ENCODE data around the gene TSPAN9.
"Not testable (repeated sequence)": the region's sequence is repeated elsewhere in the genome, so short reads cannot be mapped to it uniquely, and the experiment has no call there.

TSPAN9 gene

DNA sequence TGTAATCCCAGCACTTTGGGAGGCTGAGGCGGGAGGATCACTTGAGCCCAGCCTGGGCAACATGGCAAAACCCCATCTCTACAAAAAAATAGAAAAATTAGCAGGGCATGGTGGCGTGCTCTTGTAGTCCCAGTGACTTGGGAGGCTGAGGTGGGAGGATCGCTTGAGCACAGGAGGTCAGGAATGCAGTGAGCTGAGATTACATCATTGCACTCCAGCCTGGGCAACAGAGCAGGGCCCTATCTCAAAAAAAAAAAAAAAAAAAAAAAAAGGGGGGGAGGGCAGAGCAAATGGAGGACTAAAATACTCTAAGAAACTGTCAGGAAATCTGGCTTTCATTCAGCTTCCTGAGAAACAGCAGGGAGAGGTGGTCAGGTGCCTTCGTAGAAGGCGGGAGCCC, 31.7 kb upstream of the TSPAN9 start:
- no peak for DNase-seq

DNA sequence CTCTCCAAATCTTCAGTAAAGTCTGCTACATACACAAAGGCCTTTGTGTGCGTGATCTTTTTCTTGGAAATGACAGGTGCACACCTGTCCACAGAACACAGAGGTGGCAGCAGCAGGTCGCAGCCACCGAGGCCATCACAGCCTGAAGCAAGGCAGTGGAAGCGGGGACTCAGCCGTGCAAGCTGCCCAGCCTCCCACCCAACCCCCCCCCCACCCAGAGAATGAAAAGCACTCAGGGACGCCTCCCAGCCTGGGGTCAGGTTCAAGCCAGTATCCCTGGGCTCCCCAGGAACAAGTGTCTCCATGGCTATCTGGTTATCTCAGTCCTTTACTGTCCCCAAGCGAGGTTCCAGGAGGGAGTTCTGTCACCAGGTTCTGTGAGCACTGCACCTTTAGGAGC, 31.2 kb upstream of the TSPAN9 start:
- no peak for DNase-seq

DNA sequence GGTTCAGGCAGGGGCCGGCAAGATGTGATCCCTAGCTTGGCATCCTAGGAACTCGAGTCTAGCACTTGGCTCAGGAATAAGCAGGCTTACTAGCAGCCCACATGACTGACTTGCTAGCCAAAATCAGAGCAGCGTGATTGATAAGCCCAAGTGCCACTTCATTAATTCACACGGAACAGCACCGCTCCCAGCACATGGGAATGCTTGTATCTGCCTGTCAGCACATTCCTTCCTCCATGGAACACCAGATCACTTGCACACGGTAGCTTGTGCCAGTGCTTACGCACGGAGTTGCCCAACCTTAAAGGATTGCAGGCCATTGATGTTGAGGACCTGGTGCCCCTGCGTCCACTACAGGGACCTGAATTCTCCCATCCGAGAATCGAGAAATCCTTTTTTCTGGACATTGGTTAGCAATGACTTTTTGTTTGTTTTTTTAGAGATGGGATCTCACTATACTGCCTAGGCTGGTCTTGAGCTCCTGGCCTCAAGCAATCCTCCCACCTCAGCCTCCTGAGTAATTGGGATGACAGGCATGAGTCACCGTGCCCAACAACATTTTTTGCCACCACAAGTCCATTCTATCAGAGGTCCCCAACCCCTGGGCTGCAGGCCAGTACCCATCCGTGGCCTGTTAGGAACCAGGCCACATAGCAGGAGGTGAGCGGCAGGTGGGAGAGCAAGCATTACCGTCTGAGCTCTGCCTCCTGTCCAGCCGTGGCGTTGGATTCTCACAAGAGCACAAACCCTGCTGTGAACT, 30.6 kb upstream of the TSPAN9 start:
- no peak for DNase-seq

DNA sequence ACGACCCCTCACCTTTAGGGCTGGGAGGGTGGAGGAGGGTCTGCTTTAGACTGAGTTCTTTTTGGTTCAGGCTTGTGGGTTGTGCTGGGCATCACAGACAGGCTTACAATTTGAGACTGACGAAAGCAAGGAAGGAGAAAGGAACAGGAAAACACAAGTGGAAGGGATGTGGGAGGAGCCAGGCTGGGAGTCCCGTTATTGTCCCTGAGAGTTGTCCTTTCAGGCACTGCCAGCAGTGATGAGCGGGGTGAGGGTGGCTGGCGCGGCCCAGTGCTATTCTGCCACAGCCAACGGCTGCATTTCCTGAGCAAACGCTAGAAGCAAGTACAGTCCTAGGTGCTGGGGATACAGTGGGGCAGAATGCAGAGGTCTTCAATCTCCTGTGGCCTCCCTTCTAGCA, 29.2 kb upstream of the TSPAN9 start:
- DNase-seq: no peak

DNA sequence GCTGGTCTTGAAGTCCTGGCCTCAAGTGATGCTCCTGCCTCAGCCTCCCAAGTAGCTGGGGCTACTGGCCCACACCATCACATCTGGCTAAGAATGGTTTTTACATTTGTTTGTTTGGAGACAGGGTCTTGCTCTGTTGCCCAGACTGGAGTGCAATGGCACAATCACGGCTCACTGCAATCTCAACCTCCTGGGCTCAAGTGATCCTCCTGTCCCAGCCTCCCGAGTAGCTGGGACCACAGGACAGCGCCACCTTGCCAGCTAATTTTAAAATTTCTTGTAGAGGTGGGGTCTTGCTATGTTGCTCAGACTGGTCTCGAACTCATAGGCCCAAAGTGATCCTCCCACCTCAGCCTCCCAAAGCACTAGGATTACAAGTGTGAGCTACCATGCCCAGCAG, 28.6 kb upstream of the TSPAN9 start:
- no peak for DNase-seq

DNA sequence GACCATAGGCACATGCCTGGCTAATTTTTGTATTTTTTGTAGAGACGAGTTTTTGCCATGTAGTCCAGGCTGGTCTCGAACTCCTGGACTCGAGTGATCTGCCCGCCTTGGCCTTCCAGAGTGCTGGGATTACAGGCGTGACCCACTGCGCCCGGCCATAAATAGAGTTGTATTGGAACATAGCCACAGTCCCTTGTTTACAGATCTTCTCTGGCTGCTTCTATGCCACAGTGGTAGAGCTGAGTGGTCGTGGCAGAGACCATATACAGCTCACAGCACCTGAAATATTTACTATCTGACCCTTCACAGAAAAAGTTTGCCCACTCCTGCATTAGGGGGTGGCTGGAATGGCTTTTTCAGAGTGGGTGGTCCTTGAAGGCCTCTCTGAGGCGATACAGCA, 28.0 kb upstream of the TSPAN9 start:
- DNase-seq: no peak

DNA sequence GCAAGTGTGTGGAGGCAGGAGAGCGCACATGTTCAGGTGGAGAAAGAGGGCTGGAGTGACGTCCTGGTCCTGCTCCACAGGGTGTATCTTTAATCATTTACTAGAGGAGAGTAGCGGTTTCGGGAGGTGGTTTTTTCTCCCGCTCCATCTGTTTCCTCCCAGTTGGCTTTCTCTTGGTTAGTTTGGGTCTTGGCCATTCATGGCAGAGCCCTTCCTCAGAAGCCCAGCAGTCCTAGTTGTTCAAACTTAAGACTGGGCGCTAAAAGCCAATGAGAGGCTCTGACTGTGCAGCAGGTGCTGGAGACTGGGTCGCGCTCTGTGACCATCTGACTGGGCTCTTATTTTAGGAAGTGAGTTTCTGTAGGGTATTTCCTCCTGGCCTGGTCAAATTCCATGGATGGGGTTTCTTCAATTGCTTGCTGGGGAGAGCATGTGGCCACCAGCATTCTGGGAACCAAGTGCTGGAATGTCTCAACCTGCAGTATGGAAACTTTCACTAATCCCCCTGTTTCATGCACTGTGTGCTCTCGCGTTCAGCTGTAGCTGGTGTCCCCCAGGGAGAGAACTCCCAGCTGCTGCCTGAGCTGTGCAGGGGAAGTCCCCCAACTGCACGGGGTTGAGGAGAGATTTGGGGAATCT, 27.4 kb upstream of the TSPAN9 start:
- DNase-seq: no peak

DNA sequence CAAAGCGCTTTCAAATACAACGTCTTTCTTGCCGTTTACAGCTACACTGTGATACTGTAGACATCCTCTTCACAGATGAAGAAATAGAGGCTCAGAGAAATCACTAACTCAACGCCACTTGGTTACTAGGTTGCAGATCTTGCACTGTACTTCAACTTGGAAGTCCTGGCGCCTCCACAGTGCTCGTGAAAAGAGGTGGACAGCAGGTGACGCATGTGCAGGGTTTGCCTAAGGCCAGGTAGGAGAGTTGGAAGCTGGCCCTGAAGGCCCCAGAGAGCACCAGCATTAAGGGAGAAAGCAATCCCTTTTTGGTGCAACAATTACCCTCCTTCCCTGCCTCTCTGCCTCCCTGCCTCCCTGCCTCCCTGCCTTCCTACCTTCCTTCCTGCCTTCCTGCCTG, 22.8 kb upstream of the TSPAN9 start:
- DNase-seq: no peak

DNA sequence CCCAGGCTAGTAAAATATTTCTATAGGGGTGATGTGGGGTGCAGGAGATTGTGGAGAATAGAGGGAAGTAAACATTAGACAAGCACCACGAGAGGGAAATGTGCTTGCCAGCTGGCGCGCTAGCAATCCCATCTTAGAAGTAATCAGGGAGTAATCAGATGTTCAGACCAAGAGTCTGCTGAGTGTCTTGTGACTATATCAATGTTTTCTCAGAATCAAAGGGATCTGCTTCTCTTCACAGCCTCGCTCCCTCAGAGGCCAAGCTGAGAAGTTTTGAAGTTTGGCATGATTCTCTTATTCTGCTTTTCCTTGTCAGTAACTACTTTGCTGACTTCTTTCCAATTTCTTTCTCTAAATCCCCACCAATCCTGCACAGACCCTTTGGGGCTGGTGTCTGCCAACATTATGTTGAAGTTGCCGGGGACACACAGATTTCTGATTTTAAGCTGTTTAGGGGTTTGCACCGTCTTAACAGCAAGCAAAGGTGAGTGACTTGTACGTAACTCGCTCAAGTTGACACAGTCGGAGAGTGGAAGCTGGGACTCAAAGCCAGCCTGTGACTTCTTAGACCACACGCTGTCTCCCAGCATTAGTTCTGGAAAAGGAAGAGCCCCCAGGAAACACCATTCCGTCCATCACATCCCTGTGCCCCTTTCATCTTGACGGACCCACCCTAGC, 22.0 kb upstream of the TSPAN9 start:
- DNase-seq: no peak

DNA sequence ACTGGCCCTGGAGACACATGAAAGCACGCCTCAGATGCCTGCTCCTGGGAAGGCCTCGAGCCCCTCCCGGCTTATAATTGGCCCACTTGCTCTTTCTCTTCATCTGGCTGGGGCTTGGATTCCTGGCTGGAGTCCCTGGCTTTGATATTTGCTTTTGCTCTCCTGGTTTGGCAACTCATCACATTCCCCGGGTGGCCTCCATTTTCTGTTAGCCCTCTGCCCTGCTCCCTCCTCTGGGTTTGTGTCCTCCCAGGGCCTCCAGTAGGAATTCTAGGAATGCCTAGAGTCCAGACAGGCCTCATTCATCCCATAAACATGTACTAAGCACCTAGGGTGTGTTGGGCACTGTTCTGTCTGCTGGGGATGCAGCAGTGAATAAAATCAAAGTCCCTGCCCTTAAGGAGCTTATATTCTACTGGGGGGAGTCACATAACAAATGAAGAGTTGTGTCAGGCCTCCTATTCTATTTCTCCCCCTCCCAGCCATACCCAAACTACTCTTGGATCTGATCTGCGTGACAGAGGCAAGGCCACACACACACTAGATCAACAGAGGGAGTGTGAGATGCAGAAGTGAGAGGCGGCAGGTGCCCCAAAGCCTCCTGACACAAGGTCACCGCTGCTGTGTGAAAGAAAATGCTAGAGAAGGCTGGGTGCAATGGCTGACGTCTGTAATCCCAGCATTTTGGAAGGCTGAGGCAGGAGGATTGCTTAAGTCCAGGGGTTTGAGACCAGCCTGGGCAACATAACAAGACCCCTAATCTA, 21.3 kb upstream of the TSPAN9 start:
- DNase-seq: no peak

DNA sequence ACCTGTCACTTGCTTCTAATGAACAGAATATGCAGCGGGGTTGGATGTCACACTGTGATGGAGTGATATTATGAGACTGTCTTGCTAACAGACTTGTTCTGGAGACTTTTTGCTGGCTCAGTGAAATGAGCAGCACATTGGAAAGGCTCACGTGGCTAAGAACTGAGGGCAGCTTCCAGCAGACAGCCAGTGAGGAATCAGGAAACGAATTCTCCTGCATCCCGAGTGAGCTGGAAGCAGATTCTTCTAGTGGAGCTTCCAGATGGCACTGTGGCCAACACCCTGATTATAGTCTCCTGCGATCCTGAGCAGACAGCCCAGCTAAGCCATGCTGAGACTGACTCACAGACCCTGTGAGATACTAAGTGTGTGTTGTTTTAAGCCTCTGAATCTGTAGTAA, 16.1 kb upstream of the TSPAN9 start:
- DNase-seq: no peak

DNA sequence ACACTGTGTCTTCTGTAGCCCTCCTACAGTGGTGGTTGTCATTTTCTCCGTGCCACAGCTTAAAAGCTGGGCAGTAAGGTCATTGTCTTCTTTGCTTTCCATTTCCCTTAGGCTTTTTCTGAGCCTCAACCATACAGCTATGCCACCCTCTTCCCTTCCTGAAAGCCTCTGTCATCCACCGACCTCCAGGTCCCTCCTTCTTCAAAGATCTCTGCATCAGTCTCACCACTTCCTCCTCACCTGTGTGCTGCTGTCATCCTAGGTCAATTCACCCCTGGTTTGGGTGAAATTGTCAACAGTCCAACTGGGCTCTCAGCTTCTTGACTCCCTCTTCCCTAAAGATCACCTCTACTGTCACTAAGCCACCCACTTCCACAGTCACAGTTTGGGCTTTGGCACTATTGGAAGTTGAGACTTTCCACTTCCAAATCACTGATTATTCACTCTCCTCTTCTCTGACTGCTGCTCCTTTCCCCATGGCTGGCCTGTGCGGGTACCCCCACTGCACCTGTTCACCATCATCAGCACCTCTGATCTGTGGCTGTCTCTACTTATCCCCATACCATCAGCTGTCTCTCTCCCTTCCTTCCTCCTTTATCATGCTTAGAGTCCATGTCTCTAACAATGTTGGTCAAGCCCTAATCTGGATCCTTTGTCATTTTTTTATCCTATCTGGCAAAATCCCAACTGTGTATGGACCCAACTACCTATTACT, 15.5 kb upstream of the TSPAN9 start:
- DNase-seq: no peak

DNA sequence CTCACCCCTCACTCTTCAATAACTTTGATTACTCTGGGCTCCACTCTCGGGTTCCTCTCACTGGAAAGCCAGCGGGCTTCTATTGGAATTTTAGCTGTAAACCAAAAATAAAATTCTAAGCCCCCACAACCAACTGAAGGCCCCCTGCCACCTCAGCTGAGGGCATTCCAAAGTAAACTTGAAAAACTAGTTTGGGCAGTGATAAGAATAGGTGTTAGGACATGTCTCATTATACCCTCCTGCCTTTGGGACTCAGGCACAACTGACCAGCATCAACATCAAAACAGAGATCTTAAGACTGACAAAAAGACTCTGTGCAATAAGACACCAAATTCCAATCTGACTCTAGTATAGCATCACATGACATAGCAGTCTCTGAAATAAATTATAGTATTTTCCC, 11.9 kb upstream of the TSPAN9 start:
- no peak for DNase-seq

DNA sequence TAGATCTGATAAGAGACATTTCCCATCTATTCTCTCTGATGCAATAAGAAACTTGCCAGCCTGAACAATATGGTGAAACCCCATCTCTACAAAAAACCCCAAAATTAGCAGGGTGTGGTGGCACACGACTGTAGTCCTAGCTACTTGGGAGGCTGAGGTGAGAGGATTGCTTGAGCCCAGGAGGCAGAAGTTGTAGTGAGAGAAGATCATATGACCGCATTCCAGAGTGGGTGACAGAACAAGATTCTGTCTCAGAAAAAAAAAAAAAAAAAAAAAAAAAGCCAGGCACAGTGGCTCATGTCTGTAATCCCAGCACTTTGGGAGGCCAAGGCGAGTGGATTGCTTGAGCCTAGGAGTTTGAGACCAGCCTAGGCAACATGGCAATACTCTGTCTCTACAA, 11.3 kb upstream of the TSPAN9 start:
- not testable (repeated sequence) for DNase-seq

DNA sequence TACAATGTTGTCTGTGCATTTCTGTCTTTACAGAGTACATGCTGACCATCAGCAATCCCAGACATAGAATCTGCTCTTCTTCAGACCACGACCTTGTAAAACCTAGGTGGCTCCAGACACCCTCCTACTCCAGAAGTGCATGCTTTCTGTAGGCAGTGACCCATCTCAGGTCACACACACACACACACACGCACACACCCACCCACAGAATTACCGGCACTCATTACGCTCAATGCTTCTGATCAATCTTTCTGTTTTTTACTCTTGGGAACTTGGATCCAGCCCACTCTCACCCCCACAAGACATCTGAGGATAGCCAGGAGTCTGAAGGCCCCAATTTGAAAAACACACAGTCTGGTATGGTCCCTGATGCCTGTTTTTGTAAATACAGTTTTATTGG, 7.5 kb upstream of the TSPAN9 start:
- DNase-seq: no peak

DNA sequence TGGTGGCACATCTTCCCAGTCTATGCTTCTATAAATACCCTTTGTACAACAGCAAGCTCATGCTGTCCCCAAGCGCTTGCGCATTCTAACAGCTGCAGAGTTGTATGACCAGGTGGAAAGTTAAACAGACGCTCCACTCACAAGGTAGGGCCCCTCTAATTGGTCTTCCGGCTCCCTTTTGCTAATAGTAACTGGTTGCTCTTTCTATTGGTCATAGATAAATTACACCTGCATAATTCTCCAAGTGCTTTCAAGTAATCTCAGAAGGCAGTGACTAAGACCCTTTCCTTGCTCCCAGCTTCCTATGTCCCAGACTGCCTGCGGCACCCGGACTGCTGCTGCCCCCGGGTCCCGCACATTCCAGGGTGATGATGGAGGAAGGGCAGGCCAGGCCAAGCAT, 6.1 kb upstream of the TSPAN9 start:
- DNase-seq: no peak

DNA sequence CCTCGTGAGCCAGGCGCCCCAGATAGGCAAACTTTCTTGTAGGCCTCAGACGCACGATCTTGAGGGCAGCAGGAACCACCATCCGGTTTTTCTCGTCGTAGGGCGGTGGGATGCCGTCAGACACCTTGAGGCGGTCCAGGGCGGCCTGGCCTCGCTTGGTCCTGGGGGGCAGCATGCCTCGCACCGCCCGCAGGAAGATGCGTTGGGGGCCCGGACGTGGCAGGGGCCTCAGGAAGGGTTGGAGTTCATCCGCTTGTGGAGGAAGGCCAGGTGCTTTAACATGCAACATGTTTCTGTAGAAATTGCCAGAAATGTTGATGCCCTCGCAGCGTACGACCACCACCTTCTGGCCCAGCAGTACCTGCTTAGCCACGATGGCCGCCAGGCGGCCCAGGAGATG, 5.5 kb upstream of the TSPAN9 start:
- DNase-seq: no peak

DNA sequence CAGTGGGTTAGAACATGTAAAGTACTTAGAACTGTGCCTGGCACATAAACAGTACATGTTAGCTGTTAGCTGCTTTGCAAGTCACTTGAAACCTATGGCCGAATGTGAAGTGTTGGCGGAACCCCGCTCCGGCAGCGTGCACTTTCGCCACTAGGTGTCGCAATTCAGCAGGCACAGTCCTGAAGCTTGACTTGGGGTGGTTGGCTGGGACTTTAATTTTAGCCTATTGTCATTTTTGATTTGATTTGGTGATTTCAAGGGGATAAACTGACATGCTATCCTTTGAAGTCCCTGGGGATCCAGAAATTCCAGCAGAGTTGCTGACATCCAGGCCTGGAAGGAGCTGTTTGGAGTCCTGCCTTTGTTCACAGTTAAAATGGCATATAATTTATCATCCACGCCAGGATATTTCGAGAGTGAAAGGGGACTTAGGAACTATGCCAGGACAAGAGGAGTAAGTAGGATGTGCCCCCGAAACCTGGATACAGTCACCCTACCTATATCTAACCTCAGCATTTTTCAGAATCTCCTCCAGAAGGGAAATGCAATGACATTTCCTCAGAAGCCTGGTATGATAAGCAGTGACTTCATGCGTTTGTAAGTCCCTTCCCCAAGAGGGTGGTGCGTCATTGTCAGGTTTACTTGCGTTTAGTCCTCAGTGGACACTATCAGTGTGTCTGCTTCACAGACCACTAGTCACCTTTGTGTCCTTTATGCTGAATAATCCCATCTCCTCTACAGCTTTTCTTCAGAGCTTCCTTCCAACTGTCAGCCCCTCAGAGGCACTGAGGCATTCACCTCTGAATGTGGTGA, 3.5 kb upstream of the TSPAN9 start:
- DNase-seq: peak; percentile 84

DNA sequence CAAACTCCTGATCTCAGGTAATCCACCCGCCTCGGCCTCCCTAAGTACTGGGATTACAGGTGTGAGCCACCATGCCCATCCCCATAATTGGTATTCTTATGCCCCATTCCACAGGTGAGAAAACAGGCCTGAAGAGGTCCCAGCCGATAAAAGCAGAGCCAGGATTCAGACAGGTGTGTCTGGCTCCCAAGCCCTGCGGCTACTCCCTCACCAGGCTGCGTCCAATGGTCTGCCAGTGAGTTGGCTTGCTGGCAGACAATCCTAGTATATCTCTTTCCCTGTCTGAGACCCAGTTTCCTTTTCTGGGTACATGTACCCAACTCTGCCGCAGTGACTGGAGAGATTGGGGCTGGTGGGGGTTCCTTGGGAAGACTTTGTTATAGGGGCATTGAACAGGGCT, 1.9 kb upstream of the TSPAN9 start:
- DNase-seq: no peak

DNA sequence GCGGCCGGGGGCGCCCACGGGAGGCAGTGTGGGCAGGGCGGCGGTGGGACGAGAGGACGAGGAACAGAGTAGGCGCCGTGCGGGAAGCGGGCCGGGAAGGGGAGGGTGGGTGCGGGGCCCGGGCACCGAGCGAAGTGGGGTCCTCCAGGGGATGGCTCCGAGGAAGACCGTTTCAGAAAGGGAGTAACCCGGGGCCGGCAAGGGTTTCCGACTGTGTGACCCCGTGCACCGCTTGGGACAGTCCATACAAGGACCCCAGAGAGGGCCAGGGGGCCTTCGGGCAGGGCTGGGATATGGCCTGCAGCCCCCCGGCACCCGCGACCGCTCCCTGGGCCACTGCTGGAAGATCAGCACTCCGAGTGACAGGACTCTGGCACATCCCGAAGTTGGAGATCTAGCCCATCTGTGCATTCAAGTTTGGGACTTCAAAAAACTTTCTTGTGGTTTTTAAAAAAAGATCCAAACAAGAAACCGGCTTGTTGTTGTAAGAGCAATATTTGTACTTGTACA, 448 bp downstream of the TSPAN9 start:
- DNase-seq: no peak

DNA sequence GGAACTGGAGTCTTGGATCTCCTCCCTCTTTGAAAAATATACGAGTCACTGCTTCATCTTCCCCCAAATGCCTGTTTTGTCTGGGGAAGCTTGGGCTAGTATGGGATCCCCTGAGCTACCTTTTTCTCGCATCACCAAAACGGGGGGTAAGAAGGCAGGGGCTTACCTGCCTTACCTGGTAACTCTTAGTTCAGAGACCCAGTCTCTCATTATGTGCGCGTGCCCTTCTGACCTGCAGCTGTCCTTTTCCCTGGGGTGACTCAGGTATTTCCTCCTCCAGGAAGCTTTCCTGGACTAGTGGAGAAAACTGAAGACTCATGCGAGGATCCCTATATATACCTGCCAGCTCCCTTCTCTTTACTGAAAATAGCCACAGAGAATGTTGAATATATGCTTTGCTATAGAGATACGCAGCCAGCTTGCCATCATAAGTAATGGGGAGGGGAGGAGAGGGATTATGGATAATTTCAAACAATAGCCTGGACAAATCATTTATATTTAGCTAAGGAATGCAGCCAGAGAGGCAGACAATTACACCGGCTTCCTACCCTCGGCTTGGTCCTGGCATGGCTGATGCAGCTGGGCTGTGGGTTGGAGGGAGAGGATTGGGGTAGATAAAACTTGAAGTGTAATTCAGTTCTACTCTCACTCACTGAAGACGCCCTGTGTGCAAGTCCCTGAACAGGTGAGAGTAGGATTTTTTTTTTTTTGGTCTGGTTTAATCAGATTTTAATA, 1.1 kb downstream of the TSPAN9 start:
- DNase-seq: no peak
